Endothelial cell of umbilical vein (primary cell): ENCODE data around the gene SRCIN1. TPM values are rescaled to one million over a fixed set of nuclear protein-coding genes. Genes with fewer than 3 reads are reported as not detected.

Experiments
- BruUV-seq: library from RNA; stranded (reverse); fragments of 400-500 nt; replicated peaks from 2 replicates; lab custom pipeline; 2021; lab: Mats Ljungman, UMichigan
- CTCF ChIA-PET: fragments of 300-600, 350-600 bp; sonication (Branson Sonifier 250); formaldehyde crosslinking; loops from one replicate; lab custom pipeline; 2021; ENCODE audit warnings: antibody characterized with exemption, inconsistent platforms; lab: Charles Lee
- POLR2A ChIA-PET: fragments of 300-600, 350-600 bp; sonication (Branson Sonifier 250); formaldehyde crosslinking; loops from one replicate; lab custom pipeline; 2021; ENCODE audit warnings: antibody characterized with exemption, inconsistent platforms; lab: Charles Lee
- DNase-seq: peaks from one replicate; pipeline ENCODE4 v3.0.0-alpha.2; 2011; ENCODE audit warnings: low read depth, low spot score
- FAIRE-seq: peaks from 2 replicates; lab custom pipeline; 2011; peaks lifted over from hg19 to GRCh38; lab: Jason Lieb, UNC
- H2AFZ ChIP-seq: 2 replicates; pipeline ENCODE4 v1.6.0; 2012; ENCODE audit warnings: low read depth, low read length, control low read depth, inconsistent platforms
- H3K27ac ChIP-seq: 2 replicates; pipeline ENCODE4 v1.5.1; 2011; ENCODE audit warnings: low read depth, mild to moderate bottlenecking, control low read depth, low read length, moderate library complexity; ENCODE audit not compliant: insufficient read depth
- H3K27me3 ChIP-seq, 2 experiments: 2 replicates each; pipeline versions ENCODE4 v1.6.0 to v1.6.1; 2011; ENCODE audit warnings: low read length in 2 of 2, mixed read lengths in 1 of 2; ENCODE audit not compliant: control insufficient read depth in 2 of 2, insufficient read depth in 2 of 2
- H3K36me3 ChIP-seq, 2 experiments: 2 replicates in 1 of 2; 3 replicates in 1 of 2; pipeline ENCODE4 v1.5.1; 2011; ENCODE audit warnings: low read length in 2 of 2, mild to moderate bottlenecking in 1 of 2, moderate library complexity in 1 of 2; ENCODE audit not compliant: control insufficient read depth in 2 of 2, insufficient read depth in 2 of 2; ENCODE audit errors: extremely low read depth in 1 of 2
- H3K4me1 ChIP-seq: 3 replicates; pipeline ENCODE4 v1.5.1; 2011; ENCODE audit warnings: mild to moderate bottlenecking, low read length; ENCODE audit not compliant: control insufficient read depth, insufficient read depth; ENCODE audit errors: extremely low read depth
- H3K4me2 ChIP-seq: 2 replicates; pipeline ENCODE4 v1.6.1; 2011; ENCODE audit warnings: low read length, control low read depth, mixed read lengths; ENCODE audit not compliant: insufficient read depth
- H3K4me3 ChIP-seq, 3 experiments: fragments of 200-600 bp in 1 of 3; sonication (generic), shearing (Covaris generic) in 1 of 3; replicated peaks in 1 of 3; 2 replicates each; pipeline ENCODE4 v1.5.1; 2011 to 2016; ENCODE audit warnings: control low read depth in 3 of 3, low read length in 3 of 3, mild to moderate bottlenecking in 2 of 3, inconsistent platforms in 1 of 3, low read depth in 1 of 3, moderate library complexity in 1 of 3; ENCODE audit not compliant: insufficient read depth in 1 of 3
- H3K79me2 ChIP-seq: 2 replicates; pipeline ENCODE4 v1.6.0; 2012; ENCODE audit warnings: low read length, inconsistent platforms; ENCODE audit not compliant: control insufficient read depth, insufficient read depth
- H3K9ac ChIP-seq: replicated peaks from 2 replicates; pipeline ENCODE3; 2011; ENCODE audit warnings: low read length, control low read depth; ENCODE audit not compliant: insufficient read depth; ENCODE audit errors: extremely low read depth
- H3K9me1 ChIP-seq: replicated peaks from 3 replicates; pipeline ENCODE4 v1.6.0; 2011; ENCODE audit warnings: mild to moderate bottlenecking, low read length; ENCODE audit not compliant: control insufficient read depth, insufficient read depth; ENCODE audit errors: extremely low read depth
- H3K9me3 ChIP-seq: replicated peaks from 2 replicates; pipeline ENCODE4 v1.5.1; 2012; ENCODE audit warnings: low read length, inconsistent platforms; ENCODE audit not compliant: control insufficient read depth, insufficient read depth
- H4K20me1 ChIP-seq: replicated peaks from 2 replicates; pipeline ENCODE3; 2011; ENCODE audit warnings: mild to moderate bottlenecking, low read length; ENCODE audit not compliant: control insufficient read depth, insufficient read depth; ENCODE audit errors: extremely low read depth
- CTCF ChIP-seq, 2 donors: IDR thresholded peaks; 1 replicate in 1 of 2; 2 replicates in 1 of 2; pipeline ENCODE4 v1.5.1; 2011; ENCODE audit warnings: low read length in 2 of 2, mild to moderate bottlenecking in 2 of 2, moderate library complexity in 2 of 2, control low read depth in 1 of 2, inconsistent platforms in 1 of 2, low read depth in 1 of 2; ENCODE audit not compliant: insufficient read depth in 1 of 2; ENCODE audit errors: extremely low read depth in 1 of 2
- MYC ChIP-seq: IDR thresholded peaks from one replicate; pipeline ENCODE4 v1.6.1; 2011; ENCODE audit warnings: mild to moderate bottlenecking, low read depth, low read length
- POLR2A ChIP-seq: IDR thresholded peaks from 2 replicates; pipeline ENCODE4 v1.6.1; 2012; ENCODE audit warnings: low read depth, mild to moderate bottlenecking, control low read depth, low read length
- dilution Hi-C: fragments of 300-500 bp; cut with MboI; formaldehyde crosslinking; loops from one replicate; pipeline ENCODE4 v1.15.0; 2019; ENCODE audit warnings: low sequenced_read_pairs; ENCODE audit not compliant: extremely low pct_ligation_motif_present
- intact Hi-C: fragments of 100-400 bp; cut with micrococcal nuclease; formaldehyde crosslinking; loops from one replicate; pipeline ENCODE4 v1.10.0; 2022
- polyA plus RNA-seq, 4 experiments: library from polyadenylated mRNA; depleted of rRNA in 3 of 4; stranded (reverse) in 3 of 4; unstranded in 1 of 4; fragments of >200 nt; gene quantifications; 2 replicates each; pipeline versions ENCODE4 v1.2.1 to v1.2.3, GENCODE V29; 2011 to 2012; ENCODE audit warnings: missing spikeins in 1 of 4
- total RNA-seq: library from RNA; stranded (reverse); gene quantifications from 2 replicates; pipeline ENCODE4 v1.2.3, GENCODE V29; 2021

The SRCIN1 gene
- total and polyA plus RNA-seq, 2 donors (not counting 3 experiments of a cell fraction or from before 2014, with no cell fraction given) = 0.15 to 0.35 TPM

- Histone ChIP-seq H3K79me2 (no peaks in the 10 kb centered on the region), H3K9ac (no peak overlapping the region), H3K4me2 (no peak overlapping the region), H3K4me3 (no peak overlapping the region), H3K27me3 (peaks cover 64 to 77% of the 10 kb centered on the region in 2 experiments), H3K27ac (no peak overlapping the region), H2AFZ (no peak overlapping the region), H3K36me3 (no peaks in the 10 kb centered on the region), H3K4me1 (no peaks in the 10 kb centered on the region), H3K9me3 (no peaks in the 10 kb centered on the region), H4K20me1 (no peaks in the 10 kb centered on the region), H3K9me1 (no peaks in the 10 kb centered on the region)
- ChIA-PET POLR2A (no interaction called here), CTCF (interaction anchor here (1.1 to 1.9 kb wide), 3 partner anchors 20 to 99 kb away, joined by 3 to 8 read pairs (median 3); no protein-coding TSS in a partner anchor)
- FAIRE-seq (no peak), DNase-seq (no peak)
- TF ChIP-seq MYC (no peak), CTCF (IDR thresholded peaks at IDR 0.05; ENCODE audit: extremely low read depth in 1 of 2, insufficient read depth in 1 of 2, low read depth in 1 of 2, low read length in 2 of 2) (no peak), POLR2A (no peak)
- dilution Hi-C loops = no loop called here
- intact Hi-C loops = no loop called here
- no TSS peak for BruUV-seq
Measured at GRCh38 chr17:38564254-38564837, 41.4 kb downstream of the SRCIN1 start.
